ENCODE measurements around the gene NAALADL2. TPM values are rescaled to one million over a fixed set of nuclear protein-coding genes. Genes with fewer than 3 reads are reported as not detected.

NAALADL2 gene
- polyA plus RNA-seq, 2 donors: 0.26 to 0.54 TPM

- Histone ChIP-seq H3K36me3 (ENCODE audit: control insufficient read depth in 2 of 2, insufficient read depth in 2 of 2, low read length in 1 of 2) (no peaks in the 10 kb centered on the region), H3K27me3 (ENCODE audit: control insufficient read depth in 1 of 2, insufficient read depth in 2 of 2, low read length in 2 of 2) (no peaks in the 10 kb centered on the region), H3K4me1 (ENCODE audit: control insufficient read depth in 2 of 2, insufficient read depth in 2 of 2, low read length in 1 of 2) (no peaks in the 10 kb centered on the region), H3K4me3 (ENCODE audit: low read depth in 1 of 2, low read length in 2 of 2) (no peak overlapping the region), H3K27ac (ENCODE audit: low read depth in 2 of 2, low read length in 1 of 2) (no peak overlapping the region), H3K9me3 (ENCODE audit: control insufficient read depth in 2 of 2, insufficient read depth in 1 of 2, low read depth in 1 of 2, low read length in 1 of 2) (no peaks in the 10 kb centered on the region)
- WGBS, 2 donors: 42 to 75% methylated on average over 1 of the region's 1 CpG
Observed at GRCh38 chr3:175580318-175580717, 721.2 kb downstream of the NAALADL2 start.

DNA sequence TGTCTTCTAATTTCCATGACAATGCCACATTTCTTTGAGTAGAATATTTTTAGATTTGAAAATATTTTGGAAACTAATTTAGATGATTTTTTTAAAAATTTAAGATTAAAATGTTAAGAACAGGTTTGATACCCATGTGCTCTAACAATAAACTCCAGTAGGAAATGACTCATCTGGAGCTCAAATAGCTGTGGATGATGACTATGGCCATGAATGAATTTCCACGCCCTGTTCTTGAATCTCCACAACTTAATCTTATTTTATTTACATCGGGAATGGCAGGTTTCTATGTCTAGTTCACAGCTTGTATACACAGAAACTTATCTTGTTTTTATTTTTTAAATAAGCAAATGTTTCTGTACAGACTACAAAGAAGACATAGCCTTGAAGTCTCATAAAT is 726.8 kb downstream of the NAALADL2 start:
- Histone ChIP-seq H3K4me1 (ENCODE audit: control insufficient read depth in 2 of 2, insufficient read depth in 2 of 2, low read length in 1 of 2) (no peaks in the 10 kb centered on the region), H3K9me3 (ENCODE audit: control insufficient read depth in 2 of 2, insufficient read depth in 1 of 2, low read depth in 1 of 2, low read length in 1 of 2) (no peaks in the 10 kb centered on the region), H3K27ac (ENCODE audit: low read depth in 2 of 2, low read length in 1 of 2) (no peak overlapping the region), H3K4me3 (ENCODE audit: low read depth in 1 of 2, low read length in 2 of 2) (no peak overlapping the region), H3K27me3 (ENCODE audit: control insufficient read depth in 1 of 2, insufficient read depth in 2 of 2, low read length in 2 of 2) (no peaks in the 10 kb centered on the region), H3K36me3 (ENCODE audit: control insufficient read depth in 2 of 2, insufficient read depth in 2 of 2, low read length in 1 of 2) (no peaks in the 10 kb centered on the region)
- WGBS, 2 donors: 46 to 63% methylated on average over 2 of the region's 2 CpGs

GRCh38 chr3:175590745-175591144 is 731.6 kb downstream of the NAALADL2 start:
- 67 to 70% methylated on average over 3 of the region's 3 CpGs for WGBS, 2 donors
- Histone ChIP-seq H3K36me3 (ENCODE audit: control insufficient read depth in 2 of 2, insufficient read depth in 2 of 2, low read length in 1 of 2) (no peaks in the 10 kb centered on the region), H3K27ac (ENCODE audit: low read depth in 2 of 2, low read length in 1 of 2) (no peak overlapping the region), H3K4me1 (ENCODE audit: control insufficient read depth in 2 of 2, insufficient read depth in 2 of 2, low read length in 1 of 2) (no peaks in the 10 kb centered on the region), H3K27me3 (ENCODE audit: control insufficient read depth in 1 of 2, insufficient read depth in 2 of 2, low read length in 2 of 2) (no peaks in the 10 kb centered on the region), H3K4me3 (ENCODE audit: low read depth in 1 of 2, low read length in 2 of 2) (no peak overlapping the region), H3K9me3 (ENCODE audit: control insufficient read depth in 2 of 2, insufficient read depth in 1 of 2, low read depth in 1 of 2, low read length in 1 of 2) (no peaks in the 10 kb centered on the region)

DNA sequence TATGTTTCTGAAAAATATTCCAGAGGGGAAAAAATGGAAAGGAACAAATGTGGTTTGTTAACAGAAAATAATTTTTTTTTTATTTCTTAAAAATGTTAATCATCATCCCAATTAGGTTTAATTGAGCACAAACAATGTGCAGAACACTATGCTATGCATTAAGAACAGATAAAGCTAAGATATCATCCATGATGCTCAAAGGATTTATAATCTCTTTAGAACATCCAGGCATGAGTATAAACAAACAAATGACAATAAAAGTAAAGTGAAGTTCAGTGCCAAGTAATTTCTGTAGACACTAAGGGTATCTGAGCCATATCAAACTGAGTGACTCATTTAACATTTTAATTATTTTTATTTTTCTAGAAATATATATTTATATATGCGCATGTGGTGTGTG is 732.2 kb downstream of the NAALADL2 start:
- no peaks in the 10 kb centered on the region for H3K36me3 ChIP-seq (ENCODE audit: control insufficient read depth in 2 of 2, insufficient read depth in 2 of 2, low read length in 1 of 2)
- no peaks in the 10 kb centered on the region for H3K27me3 ChIP-seq (ENCODE audit: control insufficient read depth in 1 of 2, insufficient read depth in 2 of 2, low read length in 2 of 2)
- no peak overlapping the region for H3K27ac ChIP-seq (ENCODE audit: low read depth in 2 of 2, low read length in 1 of 2)
- H3K9me3 ChIP-seq (ENCODE audit: control insufficient read depth in 2 of 2, insufficient read depth in 1 of 2, low read depth in 1 of 2, low read length in 1 of 2): no peaks in the 10 kb centered on the region
- H3K4me1 ChIP-seq (ENCODE audit: control insufficient read depth in 2 of 2, insufficient read depth in 2 of 2, low read length in 1 of 2): no peaks in the 10 kb centered on the region
- H3K4me3 ChIP-seq (ENCODE audit: low read depth in 1 of 2, low read length in 2 of 2): no peak overlapping the region
- 94 to 100% methylated on average over 1 of the region's 1 CpG for WGBS, 2 donors

GRCh38 chr3:175593331-175593730 is 734.2 kb downstream of the NAALADL2 start:
- Histone ChIP-seq H3K36me3 (ENCODE audit: control insufficient read depth in 2 of 2, insufficient read depth in 2 of 2, low read length in 1 of 2) (no peaks in the 10 kb centered on the region), H3K27ac (ENCODE audit: low read depth in 2 of 2, low read length in 1 of 2) (no peak overlapping the region), H3K4me3 (ENCODE audit: low read depth in 1 of 2, low read length in 2 of 2) (no peak overlapping the region), H3K4me1 (ENCODE audit: control insufficient read depth in 2 of 2, insufficient read depth in 2 of 2, low read length in 1 of 2) (no peaks in the 10 kb centered on the region), H3K27me3 (ENCODE audit: control insufficient read depth in 1 of 2, insufficient read depth in 2 of 2, low read length in 2 of 2) (no peaks in the 10 kb centered on the region), H3K9me3 (ENCODE audit: control insufficient read depth in 2 of 2, insufficient read depth in 1 of 2, low read depth in 1 of 2, low read length in 1 of 2) (no peaks in the 10 kb centered on the region)
- WGBS, 2 donors: 51 to 58% methylated on average over 1 of the region's 1 CpG

DNA sequence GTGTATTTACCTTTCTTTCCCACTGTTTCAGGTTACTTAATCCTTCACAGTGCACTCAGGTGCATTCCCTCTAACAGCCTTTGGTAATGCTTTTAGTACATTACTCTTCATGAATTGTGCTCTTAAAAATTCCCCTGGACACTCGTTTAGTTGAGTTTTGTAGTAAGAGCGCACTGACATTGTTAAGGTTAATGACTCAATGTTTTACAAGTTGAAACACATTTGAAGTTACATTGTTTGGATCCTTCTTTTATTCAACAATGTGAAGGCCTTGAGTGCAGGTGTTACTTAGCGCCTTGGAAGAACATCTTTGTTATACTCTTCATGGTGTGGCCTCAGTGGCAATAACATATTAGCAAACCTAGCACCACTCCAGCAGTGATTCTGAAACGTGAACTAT is 739.6 kb downstream of the NAALADL2 start:
- no peaks in the 10 kb centered on the region for H3K9me3 ChIP-seq (ENCODE audit: control insufficient read depth in 2 of 2, insufficient read depth in 1 of 2, low read depth in 1 of 2, low read length in 1 of 2)
- no peaks in the 10 kb centered on the region for H3K36me3 ChIP-seq (ENCODE audit: control insufficient read depth in 2 of 2, insufficient read depth in 2 of 2, low read length in 1 of 2)
- H3K27me3 ChIP-seq (ENCODE audit: control insufficient read depth in 1 of 2, insufficient read depth in 2 of 2, low read length in 2 of 2): no peaks in the 10 kb centered on the region
- no peak overlapping the region for H3K4me3 ChIP-seq (ENCODE audit: low read depth in 1 of 2, low read length in 2 of 2)
- no peaks in the 10 kb centered on the region for H3K4me1 ChIP-seq (ENCODE audit: control insufficient read depth in 2 of 2, insufficient read depth in 2 of 2, low read length in 1 of 2)
- 66 to 76% methylated on average over 4 of the region's 4 CpGs for WGBS, 2 donors
- H3K27ac ChIP-seq (ENCODE audit: low read depth in 2 of 2, low read length in 1 of 2): no peak overlapping the region

GRCh38 chr3:175601521-175601920 is 742.4 kb downstream of the NAALADL2 start:
- Histone ChIP-seq H3K27me3 (ENCODE audit: control insufficient read depth in 1 of 2, insufficient read depth in 2 of 2, low read length in 2 of 2) (no peaks in the 10 kb centered on the region), H3K36me3 (ENCODE audit: control insufficient read depth in 2 of 2, insufficient read depth in 2 of 2, low read length in 1 of 2) (no peaks in the 10 kb centered on the region), H3K4me3 (ENCODE audit: low read depth in 1 of 2, low read length in 2 of 2) (no peak overlapping the region), H3K4me1 (ENCODE audit: control insufficient read depth in 2 of 2, insufficient read depth in 2 of 2, low read length in 1 of 2) (no peaks in the 10 kb centered on the region), H3K27ac (ENCODE audit: low read depth in 2 of 2, low read length in 1 of 2) (no peak overlapping the region), H3K9me3 (ENCODE audit: control insufficient read depth in 2 of 2, insufficient read depth in 1 of 2, low read depth in 1 of 2, low read length in 1 of 2) (no peaks in the 10 kb centered on the region)
- whole genome bisulfite sequencing, 2 donors: 60 to 73% methylated on average over 1 of the region's 1 CpG

- Histone ChIP-seq H3K4me3 (ENCODE audit: low read depth in 1 of 2, low read length in 2 of 2) (no peak overlapping the region), H3K4me1 (ENCODE audit: control insufficient read depth in 2 of 2, insufficient read depth in 2 of 2, low read length in 1 of 2) (no peaks in the 10 kb centered on the region), H3K27ac (ENCODE audit: low read depth in 2 of 2, low read length in 1 of 2) (no peak overlapping the region), H3K36me3 (ENCODE audit: control insufficient read depth in 2 of 2, insufficient read depth in 2 of 2, low read length in 1 of 2) (no peaks in the 10 kb centered on the region), H3K27me3 (ENCODE audit: control insufficient read depth in 1 of 2, insufficient read depth in 2 of 2, low read length in 2 of 2) (no peaks in the 10 kb centered on the region), H3K9me3 (ENCODE audit: control insufficient read depth in 2 of 2, insufficient read depth in 1 of 2, low read depth in 1 of 2, low read length in 1 of 2) (no peaks in the 10 kb centered on the region)
- 56 to 60% methylated on average over 2 of the region's 2 CpGs for WGBS, 2 donors
Observed at GRCh38 chr3:175605851-175606250, 746.7 kb downstream of the NAALADL2 start.

- Histone ChIP-seq H3K9me3 (ENCODE audit: control insufficient read depth in 2 of 2, insufficient read depth in 1 of 2, low read depth in 1 of 2, low read length in 1 of 2) (no peaks in the 10 kb centered on the region), H3K36me3 (ENCODE audit: control insufficient read depth in 2 of 2, insufficient read depth in 2 of 2, low read length in 1 of 2) (no peaks in the 10 kb centered on the region), H3K4me3 (ENCODE audit: low read depth in 1 of 2, low read length in 2 of 2) (no peak overlapping the region), H3K27me3 (ENCODE audit: control insufficient read depth in 1 of 2, insufficient read depth in 2 of 2, low read length in 2 of 2) (no peaks in the 10 kb centered on the region), H3K4me1 (ENCODE audit: control insufficient read depth in 2 of 2, insufficient read depth in 2 of 2, low read length in 1 of 2) (no peaks in the 10 kb centered on the region), H3K27ac (ENCODE audit: low read depth in 2 of 2, low read length in 1 of 2) (no peak overlapping the region)
- WGBS, 2 donors: 86% methylated on average over 1 of the region's 1 CpG
Observed at GRCh38 chr3:175606650-175607318, 747.6 kb downstream of the NAALADL2 start.

- 79 to 88% methylated on average over 5 of the region's 5 CpGs for WGBS, 2 donors
- H3K27me3 ChIP-seq (ENCODE audit: control insufficient read depth in 1 of 2, insufficient read depth in 2 of 2, low read length in 2 of 2): no peaks in the 10 kb centered on the region
- no peaks in the 10 kb centered on the region for H3K4me1 ChIP-seq (ENCODE audit: control insufficient read depth in 2 of 2, insufficient read depth in 2 of 2, low read length in 1 of 2)
- H3K4me3 ChIP-seq (ENCODE audit: low read depth in 1 of 2, low read length in 2 of 2): no peak overlapping the region
- no peaks in the 10 kb centered on the region for H3K9me3 ChIP-seq (ENCODE audit: control insufficient read depth in 2 of 2, insufficient read depth in 1 of 2, low read depth in 1 of 2, low read length in 1 of 2)
- no peak overlapping the region for H3K27ac ChIP-seq (ENCODE audit: low read depth in 2 of 2, low read length in 1 of 2)
- H3K36me3 ChIP-seq (ENCODE audit: control insufficient read depth in 2 of 2, insufficient read depth in 2 of 2, low read length in 1 of 2): no peaks in the 10 kb centered on the region
Observed at GRCh38 chr3:175608356-175608755, 749.2 kb downstream of the NAALADL2 start.

All from esophagus (tissue), 2 donors.